HG02938 (cell line): Measurements from ENCODE around the gene ADCY7.

Experiments used
- ATAC-seq: cut with Tn5 transposase; IDR thresholded peaks from one replicate; pipeline ENCODE4 v1.9.1; 2021; ENCODE audit warnings: mild to moderate bottlenecking, moderate library complexity; ENCODE audit not compliant: unreplicated experiment

Gene ADCY7

GRCh38 chr16:50247906-50248608, 18.3 kb upstream of the ADCY7 start:
- no peak for ATAC-seq

- ATAC-seq, result no peak
Measured at GRCh38 chr16:50248845-50249244, 17.5 kb upstream of the ADCY7 start.

GRCh38 chr16:50251375-50252081, 14.8 kb upstream of the ADCY7 start:
- ATAC-seq, result no peak

GRCh38 chr16:50252082-50252611, 14.2 kb upstream of the ADCY7 start:
- no peak for ATAC-seq

- no peak for ATAC-seq
Measured at GRCh38 chr16:50252874-50253513, 13.4 kb upstream of the ADCY7 start.

- ATAC-seq, result no peak
Measured at GRCh38 chr16:50253514-50253910, 12.8 kb upstream of the ADCY7 start.

GRCh38 chr16:50254072-50254471, 12.3 kb upstream of the ADCY7 start:
- ATAC-seq, result no peak

GRCh38 chr16:50255538-50255937, 10.8 kb upstream of the ADCY7 start:
- ATAC-seq, result no peak

- no peak for ATAC-seq
Measured at GRCh38 chr16:50256604-50257003, 9.7 kb upstream of the ADCY7 start.

- no peak for ATAC-seq
Measured at GRCh38 chr16:50257876-50258275, 8.5 kb upstream of the ADCY7 start.

- ATAC-seq, result no peak
Measured at GRCh38 chr16:50259334-50260205, 6.8 kb upstream of the ADCY7 start.

- ATAC-seq, result no peak
Measured at GRCh38 chr16:50260206-50261159, 5.9 kb upstream of the ADCY7 start.

- ATAC-seq, result no peak
Measured at GRCh38 chr16:50261160-50261706, 5.1 kb upstream of the ADCY7 start.

- ATAC-seq, result no peak
Measured at GRCh38 chr16:50261707-50262235, 4.6 kb upstream of the ADCY7 start.

GRCh38 chr16:50263060-50263909, 3.1 kb upstream of the ADCY7 start:
- no peak for ATAC-seq

- peak; percentile 35 for ATAC-seq
Measured at GRCh38 chr16:50263940-50264929, 2.1 kb upstream of the ADCY7 start.

GRCh38 chr16:50265260-50265659, 1.1 kb upstream of the ADCY7 start:
- ATAC-seq, result no peak
